K562 (cell line): ENCODE results near the gene RPL10A. TPM values are rescaled to one million over a fixed set of nuclear protein-coding genes. Genes with fewer than 3 reads are reported as not detected.

Source experiments
- ARHGAP35 ChIP-seq: fragments of 450-650 bp; IDR thresholded peaks from 2 replicates; pipeline ENCODE4 v1.6.1; 2018; ENCODE audit not compliant: partially characterized antibody
- BRD9 ChIP-seq: fragments of 450-650 bp; IDR thresholded peaks from 2 replicates; pipeline ENCODE4 v1.6.1; 2018; ENCODE audit warnings: low read depth; ENCODE audit not compliant: partially characterized antibody
- CTBP1 ChIP-seq: fragments of 450-650 bp; IDR thresholded peaks from 2 replicates; pipeline ENCODE4 v1.6.1; 2016; ENCODE audit warnings: borderline replicate concordance
- GTF2E2 ChIP-seq: fragments of 200-800 bp; sonication (Bioruptor generic); IDR thresholded peaks from 2 replicates; pipeline ENCODE4 v1.6.1; 2016; ENCODE audit warnings: missing genetic modification characterization, missing compliant biosample characterization
- HDAC1 ChIP-seq, 2 experiments: fragments of 450-650 bp; IDR thresholded peaks; 2 replicates each; pipeline ENCODE4 v1.6.1; 2016 to 2017; ENCODE audit warnings: inconsistent platforms in 1 of 2, mild to moderate bottlenecking in 1 of 2, moderate library complexity in 1 of 2
- HMG20B ChIP-seq: fragments of 250-450 bp; sonication (Bioruptor Pico); IDR thresholded peaks from 2 replicates; pipeline ENCODE4 v1.5.0; 2021; ENCODE audit warnings: mild to moderate bottlenecking
- HNRNPL ChIP-seq: fragments of 200-400 bp; formaldehyde crosslinking; IDR thresholded peaks from 2 replicates; pipeline ENCODE4 v1.6.1; 2017; ENCODE audit warnings: low read depth, mild to moderate bottlenecking, low read length
- RNF2 ChIP-seq: sonication (generic); IDR thresholded peaks from 2 replicates; pipeline ENCODE4 v1.6.1; 2016
- SMARCC2 ChIP-seq: fragments of 450-650 bp; IDR thresholded peaks from 2 replicates; pipeline ENCODE4 v1.6.1; 2017; ENCODE audit warnings: antibody characterized with exemption, moderate library complexity, mild to moderate bottlenecking, low read depth
- SP1 ChIP-seq: sonication (generic); formaldehyde crosslinking; IDR thresholded peaks from 2 replicates; pipeline ENCODE4 v1.8.1; 2022; ENCODE audit warnings: mild to moderate bottlenecking, missing genetic modification reagents
- TFAM ChIP-seq: fragments of 250-450 bp; sonication (Bioruptor Pico); conservative IDR thresholded peaks from 2 replicates; pipeline ENCODE4 v1.5.0; 2021; ENCODE audit warnings: mild to moderate bottlenecking, moderate library complexity
- ZNF24 ChIP-seq: fragments of 450-650 bp; IDR thresholded peaks from 2 replicates; pipeline ENCODE4 v1.6.1; 2016
- ZNF282 ChIP-seq: sonication (generic); formaldehyde crosslinking; IDR thresholded peaks from 2 replicates; pipeline ENCODE4 v1.8.1; 2023; ENCODE audit warnings: missing genetic modification reagents
- polyA plus RNA-seq, 8 experiments: library from polyadenylated mRNA; depleted of rRNA in 4 of 8; stranded (reverse) in 5 of 8; unstranded in 3 of 8; fragments of >200 nt; fragmentation: Nextera tagmentation in 2 of 8; fragmentation: Illumina TruSeq in 1 of 8; extraction: Ambion mirVana in 2 of 8; extraction: Trizol in 1 of 8; gene quantifications; 2 replicates each; pipeline versions ENCODE4 v1.2.1 to v1.2.3, GENCODE V29; 2011 to 2014; ENCODE audit warnings: inconsistent platforms in 1 of 8, missing spikeins in 1 of 8
- total RNA-seq, 7 experiments: library from RNA; depleted of rRNA in 6 of 7; stranded (reverse); fragments of >200 nt in 6 of 7; fragmentation: Illumina TruSeq in 2 of 7; extraction: Trizol in 2 of 7; gene quantifications; 2 replicates each; pipeline versions ENCODE4 v1.2.1 to v1.2.3, GENCODE V29; 2011 to 2021; ENCODE audit warnings: low replicate concordance in 1 of 7
- TF ChIP-seq, protein P1 (sequence below): fragments of 450-650 bp; IDR thresholded peaks from 2 replicates; pipeline ENCODE4 v1.6.1; 2016; ENCODE audit warnings: mild to moderate bottlenecking, moderate library complexity
- TF ChIP-seq, protein P2 (sequence below), 3 experiments: fragments of 200-800 bp in 1 of 3; sonication (Bioruptor generic) in 1 of 3; sonication (generic) in 1 of 3; formaldehyde crosslinking in 1 of 3; IDR thresholded peaks; 2 replicates each; pipeline versions ENCODE4 v1.6.1 to v1.8.0; 2016 to 2022; ENCODE audit warnings: mild to moderate bottlenecking in 2 of 3, missing compliant biosample characterization in 2 of 3, missing genetic modification characterization in 2 of 3, missing genetic modification reagents in 1 of 3

Gene RPL10A
- total and polyA plus RNA-seq, 9 of the 15 experiments (the other 6 are each of a cell fraction or from before 2014, with no cell fraction given), result 1,589 to 3,237 (median 2,116) TPM

DNA sequence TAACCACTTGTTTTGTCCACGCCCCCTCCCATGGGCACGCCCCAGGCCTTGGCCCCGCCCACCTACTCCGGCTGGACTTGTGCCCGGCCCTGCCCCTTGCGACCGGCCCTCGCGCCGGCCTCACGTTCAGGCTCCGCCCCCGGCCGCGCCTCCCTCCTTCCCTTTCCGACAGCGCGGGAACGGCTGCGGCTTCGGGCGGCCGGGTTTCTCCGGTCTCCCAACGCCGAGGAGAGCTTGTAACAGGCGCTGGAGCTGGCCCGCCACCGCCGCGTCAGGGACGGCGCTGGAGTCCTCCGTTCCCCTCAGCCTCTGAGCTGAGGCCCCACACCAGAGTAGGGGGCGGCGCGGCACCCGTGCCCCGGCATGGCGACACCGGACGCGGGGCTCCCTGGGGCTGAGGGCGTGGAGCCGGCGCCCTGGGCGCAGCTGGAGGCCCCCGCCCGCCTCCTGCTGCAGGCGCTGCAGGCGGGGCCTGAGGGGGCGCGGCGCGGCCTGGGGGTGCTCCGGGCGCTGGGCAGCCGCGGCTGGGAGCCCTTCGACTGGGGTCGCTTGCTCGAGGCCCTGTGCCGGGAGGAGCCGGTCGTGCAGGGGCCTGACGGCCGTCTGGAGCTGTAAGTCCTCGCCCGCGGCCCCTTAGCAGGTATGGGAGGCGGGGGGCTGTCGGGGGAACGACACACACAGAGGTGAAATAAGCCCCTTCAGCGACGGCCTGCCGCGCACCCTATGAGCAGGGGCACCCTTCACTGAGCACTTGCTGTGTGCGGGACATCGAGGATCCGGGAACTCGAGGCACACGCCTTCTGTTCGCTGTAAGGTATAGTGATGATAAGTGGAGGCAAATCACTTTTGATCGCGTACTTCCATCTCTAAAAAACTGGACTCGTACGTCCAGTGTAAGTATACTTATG is 15.8 kb upstream of the RPL10A start, which contains the start of gene FANCE (continued):
- TF ChIP-seq, protein P1, sequence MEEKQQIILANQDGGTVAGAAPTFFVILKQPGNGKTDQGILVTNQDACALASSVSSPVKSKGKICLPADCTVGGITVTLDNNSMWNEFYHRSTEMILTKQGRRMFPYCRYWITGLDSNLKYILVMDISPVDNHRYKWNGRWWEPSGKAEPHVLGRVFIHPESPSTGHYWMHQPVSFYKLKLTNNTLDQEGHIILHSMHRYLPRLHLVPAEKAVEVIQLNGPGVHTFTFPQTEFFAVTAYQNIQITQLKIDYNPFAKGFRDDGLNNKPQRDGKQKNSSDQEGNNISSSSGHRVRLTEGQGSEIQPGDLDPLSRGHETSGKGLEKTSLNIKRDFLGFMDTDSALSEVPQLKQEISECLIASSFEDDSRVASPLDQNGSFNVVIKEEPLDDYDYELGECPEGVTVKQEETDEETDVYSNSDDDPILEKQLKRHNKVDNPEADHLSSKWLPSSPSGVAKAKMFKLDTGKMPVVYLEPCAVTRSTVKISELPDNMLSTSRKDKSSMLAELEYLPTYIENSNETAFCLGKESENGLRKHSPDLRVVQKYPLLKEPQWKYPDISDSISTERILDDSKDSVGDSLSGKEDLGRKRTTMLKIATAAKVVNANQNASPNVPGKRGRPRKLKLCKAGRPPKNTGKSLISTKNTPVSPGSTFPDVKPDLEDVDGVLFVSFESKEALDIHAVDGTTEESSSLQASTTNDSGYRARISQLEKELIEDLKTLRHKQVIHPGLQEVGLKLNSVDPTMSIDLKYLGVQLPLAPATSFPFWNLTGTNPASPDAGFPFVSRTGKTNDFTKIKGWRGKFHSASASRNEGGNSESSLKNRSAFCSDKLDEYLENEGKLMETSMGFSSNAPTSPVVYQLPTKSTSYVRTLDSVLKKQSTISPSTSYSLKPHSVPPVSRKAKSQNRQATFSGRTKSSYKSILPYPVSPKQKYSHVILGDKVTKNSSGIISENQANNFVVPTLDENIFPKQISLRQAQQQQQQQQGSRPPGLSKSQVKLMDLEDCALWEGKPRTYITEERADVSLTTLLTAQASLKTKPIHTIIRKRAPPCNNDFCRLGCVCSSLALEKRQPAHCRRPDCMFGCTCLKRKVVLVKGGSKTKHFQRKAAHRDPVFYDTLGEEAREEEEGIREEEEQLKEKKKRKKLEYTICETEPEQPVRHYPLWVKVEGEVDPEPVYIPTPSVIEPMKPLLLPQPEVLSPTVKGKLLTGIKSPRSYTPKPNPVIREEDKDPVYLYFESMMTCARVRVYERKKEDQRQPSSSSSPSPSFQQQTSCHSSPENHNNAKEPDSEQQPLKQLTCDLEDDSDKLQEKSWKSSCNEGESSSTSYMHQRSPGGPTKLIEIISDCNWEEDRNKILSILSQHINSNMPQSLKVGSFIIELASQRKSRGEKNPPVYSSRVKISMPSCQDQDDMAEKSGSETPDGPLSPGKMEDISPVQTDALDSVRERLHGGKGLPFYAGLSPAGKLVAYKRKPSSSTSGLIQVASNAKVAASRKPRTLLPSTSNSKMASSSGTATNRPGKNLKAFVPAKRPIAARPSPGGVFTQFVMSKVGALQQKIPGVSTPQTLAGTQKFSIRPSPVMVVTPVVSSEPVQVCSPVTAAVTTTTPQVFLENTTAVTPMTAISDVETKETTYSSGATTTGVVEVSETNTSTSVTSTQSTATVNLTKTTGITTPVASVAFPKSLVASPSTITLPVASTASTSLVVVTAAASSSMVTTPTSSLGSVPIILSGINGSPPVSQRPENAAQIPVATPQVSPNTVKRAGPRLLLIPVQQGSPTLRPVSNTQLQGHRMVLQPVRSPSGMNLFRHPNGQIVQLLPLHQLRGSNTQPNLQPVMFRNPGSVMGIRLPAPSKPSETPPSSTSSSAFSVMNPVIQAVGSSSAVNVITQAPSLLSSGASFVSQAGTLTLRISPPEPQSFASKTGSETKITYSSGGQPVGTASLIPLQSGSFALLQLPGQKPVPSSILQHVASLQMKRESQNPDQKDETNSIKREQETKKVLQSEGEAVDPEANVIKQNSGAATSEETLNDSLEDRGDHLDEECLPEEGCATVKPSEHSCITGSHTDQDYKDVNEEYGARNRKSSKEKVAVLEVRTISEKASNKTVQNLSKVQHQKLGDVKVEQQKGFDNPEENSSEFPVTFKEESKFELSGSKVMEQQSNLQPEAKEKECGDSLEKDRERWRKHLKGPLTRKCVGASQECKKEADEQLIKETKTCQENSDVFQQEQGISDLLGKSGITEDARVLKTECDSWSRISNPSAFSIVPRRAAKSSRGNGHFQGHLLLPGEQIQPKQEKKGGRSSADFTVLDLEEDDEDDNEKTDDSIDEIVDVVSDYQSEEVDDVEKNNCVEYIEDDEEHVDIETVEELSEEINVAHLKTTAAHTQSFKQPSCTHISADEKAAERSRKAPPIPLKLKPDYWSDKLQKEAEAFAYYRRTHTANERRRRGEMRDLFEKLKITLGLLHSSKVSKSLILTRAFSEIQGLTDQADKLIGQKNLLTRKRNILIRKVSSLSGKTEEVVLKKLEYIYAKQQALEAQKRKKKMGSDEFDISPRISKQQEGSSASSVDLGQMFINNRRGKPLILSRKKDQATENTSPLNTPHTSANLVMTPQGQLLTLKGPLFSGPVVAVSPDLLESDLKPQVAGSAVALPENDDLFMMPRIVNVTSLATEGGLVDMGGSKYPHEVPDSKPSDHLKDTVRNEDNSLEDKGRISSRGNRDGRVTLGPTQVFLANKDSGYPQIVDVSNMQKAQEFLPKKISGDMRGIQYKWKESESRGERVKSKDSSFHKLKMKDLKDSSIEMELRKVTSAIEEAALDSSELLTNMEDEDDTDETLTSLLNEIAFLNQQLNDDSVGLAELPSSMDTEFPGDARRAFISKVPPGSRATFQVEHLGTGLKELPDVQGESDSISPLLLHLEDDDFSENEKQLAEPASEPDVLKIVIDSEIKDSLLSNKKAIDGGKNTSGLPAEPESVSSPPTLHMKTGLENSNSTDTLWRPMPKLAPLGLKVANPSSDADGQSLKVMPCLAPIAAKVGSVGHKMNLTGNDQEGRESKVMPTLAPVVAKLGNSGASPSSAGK, result peak; percentile 88
- TF ChIP-seq SP1 (CRISPR knock-in tag) (peak; percentile 79; the same call in 1 of the 2 replicates), ZNF24 (0 out of 2 replicates have a peak, but pooled peaks have one; percentile 12), RNF2 (peak; percentile 53; the same call in 1 of the 2 replicates), BRD9 (no peak), HNRNPL (peak; percentile 79), HMG20B (CRISPR knock-in tag) (no peak), ZNF282 (no peak; the same call in 1 of the 2 replicates), HDAC1 (IDR thresholded peaks at IDR 0.05) (peak in 1 of 2 experiments; percentile 93; a peak in 2 of 4 replicates), SMARCC2 (peak; percentile 37; the same call in 1 of the 2 replicates), TFAM (no peak), CTBP1 (peak; percentile 78), ARHGAP35 (no peak), GTF2E2 (tag) (peak; percentile 46; the same call in 1 of the 2 replicates)
- TF ChIP-seq, protein P2, sequence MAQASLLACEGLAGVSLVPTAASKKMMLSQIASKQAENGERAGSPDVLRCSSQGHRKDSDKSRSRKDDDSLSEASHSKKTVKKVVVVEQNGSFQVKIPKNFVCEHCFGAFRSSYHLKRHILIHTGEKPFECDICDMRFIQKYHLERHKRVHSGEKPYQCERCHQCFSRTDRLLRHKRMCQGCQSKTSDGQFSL (CRISPR knock-in tag; IDR thresholded peaks at IDR 0.05), result no peak
- TF ChIP-seq, protein P2 (tag; IDR thresholded peaks at IDR 0.05), result 0 out of 4 replicates have a peak, but pooled peaks of 1 of the 2 experiments have one; percentile 25
